ENCODE data around the gene LIPK.
"Not testable (repeated sequence)": the region's sequence is repeated elsewhere in the genome, so short reads cannot be mapped to it uniquely, and the experiment has no call there.

The LIPK gene

GRCh38 chr10:88705958-88706357 lies at the start of gene LIPK:
LIPK (plus strand) TSS chr10:88706249; CDS start chr10:88724544, 18,295 bp downstream.
- DNase-seq: no peak

GRCh38 chr10:88657901-88658300 lies 48.1 kb upstream of the LIPK start:
- no peak for DNase-seq
- TF ChIP-seq GATA1 (IDR thresholded peaks at IDR 0.05; ENCODE audit: low read depth, low read length) (no peak), POLR2A (IDR thresholded peaks at IDR 0.05; ENCODE audit: low read length) (no peak)

More at GRCh38 chr10:88705958-88706357, at the start of gene LIPK:
- TF ChIP-seq POLR2A (IDR thresholded peaks at IDR 0.05; ENCODE audit: low read length) (no peak), GATA1 (IDR thresholded peaks at IDR 0.05; ENCODE audit: low read depth, low read length) (no peak)

- no peak for DNase-seq
- no peak for TF ChIP-seq POLR2A (IDR thresholded peaks at IDR 0.05; ENCODE audit: low read length)
- no peak for TF ChIP-seq GATA1 (IDR thresholded peaks at IDR 0.05; ENCODE audit: low read depth, low read length)
These were observed 46.1 kb upstream of the LIPK start for GRCh38 chr10:88659725-88660597.

GRCh38 chr10:88660598-88660884 lies 45.5 kb upstream of the LIPK start:
- DNase-seq: no peak
- TF ChIP-seq POLR2A (IDR thresholded peaks at IDR 0.05; ENCODE audit: low read length) (no peak), GATA1 (IDR thresholded peaks at IDR 0.05; ENCODE audit: low read depth, low read length) (no peak)

GRCh38 chr10:88661018-88661417 lies 45.0 kb upstream of the LIPK start:
- TF ChIP-seq POLR2A (IDR thresholded peaks at IDR 0.05; ENCODE audit: low read length) (no peak), GATA1 (IDR thresholded peaks at IDR 0.05; ENCODE audit: low read depth, low read length) (no peak)
- no peak for DNase-seq

GRCh38 chr10:88661577-88661976 lies 44.5 kb upstream of the LIPK start:
- TF ChIP-seq POLR2A (IDR thresholded peaks at IDR 0.05; ENCODE audit: low read length) (no peak), GATA1 (IDR thresholded peaks at IDR 0.05; ENCODE audit: low read depth, low read length) (no peak)
- no peak for DNase-seq

GRCh38 chr10:88663153-88663552 lies 42.9 kb upstream of the LIPK start:
- not testable (repeated sequence) for DNase-seq

GRCh38 chr10:88664142-88664541 lies 41.9 kb upstream of the LIPK start, which contains the start of gene LIPF:
LIPF (plus strand) TSS chr10:88664442; CDS start chr10:88667298, 2,856 bp downstream.
- no peak for TF ChIP-seq GATA1 (IDR thresholded peaks at IDR 0.05; ENCODE audit: low read depth, low read length)
- TF ChIP-seq POLR2A (IDR thresholded peaks at IDR 0.05; ENCODE audit: low read length): no peak
- DNase-seq: no peak

GRCh38 chr10:88668465-88668864 lies 37.6 kb upstream of the LIPK start:
- DNase-seq: no peak
- TF ChIP-seq GATA1 (IDR thresholded peaks at IDR 0.05; ENCODE audit: low read depth, low read length) (no peak), POLR2A (IDR thresholded peaks at IDR 0.05; ENCODE audit: low read length) (no peak)

- DNase-seq: no peak
- TF ChIP-seq POLR2A (IDR thresholded peaks at IDR 0.05; ENCODE audit: low read length): no peak
- no peak for TF ChIP-seq GATA1 (IDR thresholded peaks at IDR 0.05; ENCODE audit: low read depth, low read length)
These were observed 35.6 kb upstream of the LIPK start for GRCh38 chr10:88670497-88670896.

- no peak for DNase-seq
- TF ChIP-seq GATA1 (IDR thresholded peaks at IDR 0.05; ENCODE audit: low read depth, low read length) (no peak), POLR2A (IDR thresholded peaks at IDR 0.05; ENCODE audit: low read length) (no peak)
These were observed 34.0 kb upstream of the LIPK start for GRCh38 chr10:88672041-88672440.

- TF ChIP-seq GATA1 (IDR thresholded peaks at IDR 0.05; ENCODE audit: low read depth, low read length) (no peak), POLR2A (IDR thresholded peaks at IDR 0.05; ENCODE audit: low read length) (no peak)
- no peak for DNase-seq
These were observed 29.6 kb upstream of the LIPK start for GRCh38 chr10:88676283-88677060.

GRCh38 chr10:88680958-88681357 lies 25.1 kb upstream of the LIPK start:
- TF ChIP-seq POLR2A (IDR thresholded peaks at IDR 0.05; ENCODE audit: low read length) (no peak), GATA1 (IDR thresholded peaks at IDR 0.05; ENCODE audit: low read depth, low read length) (no peak)
- DNase-seq: no peak

- TF ChIP-seq POLR2A (IDR thresholded peaks at IDR 0.05; ENCODE audit: low read length) (no peak), GATA1 (IDR thresholded peaks at IDR 0.05; ENCODE audit: low read depth, low read length) (no peak)
- DNase-seq: no peak
These were observed 23.6 kb upstream of the LIPK start for GRCh38 chr10:88682491-88682890.
